Astrocyte of the spinal cord (primary cell): ENCODE measurements around the gene ZNF579.

Source experiments
- DNase-seq: peaks from one replicate; pipeline ENCODE4 v3.0.0; 2011; ENCODE audit warnings: low read depth, low spot score
- H3K4me3 ChIP-seq: 2 replicates; pipeline ENCODE4 v1.5.1; 2011; ENCODE audit warnings: low read depth, mild to moderate bottlenecking, low read length, moderate library complexity
- in situ Hi-C: cut with HindIII; loops from 2 replicates; pipeline ENCODE4 v1.10.0; 2017; ENCODE audit warnings: low sequenced_read_pairs
- TF ChIP-seq, protein P1 (sequence below): IDR thresholded peaks from 2 replicates; pipeline ENCODE4 v1.5.1; 2012; ENCODE audit warnings: low read depth, mild to moderate bottlenecking, low read length, inconsistent platforms

ZNF579 gene

DNA sequence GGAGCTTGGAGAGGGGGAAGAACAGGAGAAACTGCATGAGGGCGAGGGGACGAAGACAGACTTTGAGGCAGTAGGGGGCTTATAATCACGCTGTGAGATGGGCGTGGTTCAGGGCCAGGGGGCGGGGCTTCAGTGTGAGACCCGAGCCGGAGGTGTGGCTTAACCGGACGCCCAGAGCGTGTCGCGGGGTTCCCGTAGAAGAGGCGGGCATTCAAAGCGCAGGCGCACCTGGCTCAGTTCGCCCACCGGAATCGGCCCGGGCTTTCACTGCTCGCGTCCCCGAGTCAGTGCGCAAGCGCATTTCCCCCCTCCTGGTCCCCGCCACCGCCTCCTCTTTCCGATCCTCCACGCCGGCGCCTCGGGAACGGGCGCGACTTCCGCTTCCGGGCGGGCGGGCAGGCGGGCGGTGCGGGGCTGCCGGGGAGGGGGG is 24.6 kb upstream of the ZNF579 start:
- peak; percentile 98 for DNase-seq
- in situ Hi-C loops = no loop called here
- peak overlapping the region; percentile 93 for H3K4me3 ChIP-seq
- TF ChIP-seq, protein P1, sequence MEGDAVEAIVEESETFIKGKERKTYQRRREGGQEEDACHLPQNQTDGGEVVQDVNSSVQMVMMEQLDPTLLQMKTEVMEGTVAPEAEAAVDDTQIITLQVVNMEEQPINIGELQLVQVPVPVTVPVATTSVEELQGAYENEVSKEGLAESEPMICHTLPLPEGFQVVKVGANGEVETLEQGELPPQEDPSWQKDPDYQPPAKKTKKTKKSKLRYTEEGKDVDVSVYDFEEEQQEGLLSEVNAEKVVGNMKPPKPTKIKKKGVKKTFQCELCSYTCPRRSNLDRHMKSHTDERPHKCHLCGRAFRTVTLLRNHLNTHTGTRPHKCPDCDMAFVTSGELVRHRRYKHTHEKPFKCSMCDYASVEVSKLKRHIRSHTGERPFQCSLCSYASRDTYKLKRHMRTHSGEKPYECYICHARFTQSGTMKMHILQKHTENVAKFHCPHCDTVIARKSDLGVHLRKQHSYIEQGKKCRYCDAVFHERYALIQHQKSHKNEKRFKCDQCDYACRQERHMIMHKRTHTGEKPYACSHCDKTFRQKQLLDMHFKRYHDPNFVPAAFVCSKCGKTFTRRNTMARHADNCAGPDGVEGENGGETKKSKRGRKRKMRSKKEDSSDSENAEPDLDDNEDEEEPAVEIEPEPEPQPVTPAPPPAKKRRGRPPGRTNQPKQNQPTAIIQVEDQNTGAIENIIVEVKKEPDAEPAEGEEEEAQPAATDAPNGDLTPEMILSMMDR = no peak

DNA sequence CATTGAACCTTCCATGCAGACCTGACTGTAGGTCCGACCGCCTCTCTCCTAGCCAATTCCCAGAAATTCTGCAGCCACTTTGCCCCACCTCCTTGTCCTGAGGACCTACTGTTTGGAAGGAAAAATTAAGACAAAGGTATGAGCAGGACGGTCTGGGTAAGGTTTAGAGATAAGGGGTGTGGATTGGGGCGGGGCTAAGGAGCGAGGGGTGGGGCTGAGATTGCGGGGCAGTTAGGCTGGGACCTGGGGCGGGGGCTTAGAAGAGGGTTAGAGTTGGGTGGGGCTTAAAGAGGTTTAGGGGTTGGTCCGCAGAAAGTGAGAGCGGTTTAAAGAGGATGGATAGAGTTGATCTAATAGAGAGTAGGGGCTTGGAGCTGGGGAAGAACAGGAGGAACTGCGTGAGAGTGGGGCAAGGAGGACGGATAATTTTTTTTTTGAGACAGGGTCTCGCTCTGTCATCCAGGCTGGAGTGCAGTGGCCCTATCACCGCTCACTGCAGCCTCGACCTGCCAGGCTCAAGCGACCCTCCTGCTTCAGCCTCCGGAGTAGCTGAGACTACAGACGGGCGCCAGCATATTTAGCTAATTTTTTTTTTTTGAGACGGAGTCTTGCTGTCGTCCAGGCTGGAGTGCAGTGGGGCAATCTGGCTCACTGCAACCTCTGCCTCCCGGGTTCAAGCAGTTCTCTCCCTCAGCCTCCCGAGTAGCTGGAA is 23.1 kb upstream of the ZNF579 start:
- no peak overlapping the region for H3K4me3 ChIP-seq
- in situ Hi-C loops = no loop called here
- TF ChIP-seq, protein P1 = no peak
- no peak for DNase-seq

DNA sequence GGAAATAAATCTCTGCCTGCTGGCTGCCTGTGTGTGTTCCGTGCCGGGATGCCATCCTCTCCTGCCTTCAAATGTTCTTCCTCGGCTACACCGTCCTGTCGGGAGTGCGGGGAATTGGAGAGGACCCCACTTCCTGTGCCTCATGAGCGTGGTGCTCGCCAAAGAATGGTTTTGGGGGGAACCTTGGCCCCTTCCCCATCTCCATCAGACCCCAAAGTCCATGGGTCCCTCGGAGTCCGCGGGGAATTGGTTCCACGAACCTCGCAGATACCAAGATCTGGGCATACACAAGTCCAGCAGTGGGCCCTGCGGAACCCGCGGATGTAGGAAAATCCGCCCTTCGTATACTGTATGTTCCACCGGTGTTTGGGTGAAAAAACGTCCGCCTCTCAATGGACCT is 22.5 kb upstream of the ZNF579 start:
- DNase-seq = no peak
- in situ Hi-C loops = no loop called here
- TF ChIP-seq, protein P1 = no peak
- no peak overlapping the region for H3K4me3 ChIP-seq

DNA sequence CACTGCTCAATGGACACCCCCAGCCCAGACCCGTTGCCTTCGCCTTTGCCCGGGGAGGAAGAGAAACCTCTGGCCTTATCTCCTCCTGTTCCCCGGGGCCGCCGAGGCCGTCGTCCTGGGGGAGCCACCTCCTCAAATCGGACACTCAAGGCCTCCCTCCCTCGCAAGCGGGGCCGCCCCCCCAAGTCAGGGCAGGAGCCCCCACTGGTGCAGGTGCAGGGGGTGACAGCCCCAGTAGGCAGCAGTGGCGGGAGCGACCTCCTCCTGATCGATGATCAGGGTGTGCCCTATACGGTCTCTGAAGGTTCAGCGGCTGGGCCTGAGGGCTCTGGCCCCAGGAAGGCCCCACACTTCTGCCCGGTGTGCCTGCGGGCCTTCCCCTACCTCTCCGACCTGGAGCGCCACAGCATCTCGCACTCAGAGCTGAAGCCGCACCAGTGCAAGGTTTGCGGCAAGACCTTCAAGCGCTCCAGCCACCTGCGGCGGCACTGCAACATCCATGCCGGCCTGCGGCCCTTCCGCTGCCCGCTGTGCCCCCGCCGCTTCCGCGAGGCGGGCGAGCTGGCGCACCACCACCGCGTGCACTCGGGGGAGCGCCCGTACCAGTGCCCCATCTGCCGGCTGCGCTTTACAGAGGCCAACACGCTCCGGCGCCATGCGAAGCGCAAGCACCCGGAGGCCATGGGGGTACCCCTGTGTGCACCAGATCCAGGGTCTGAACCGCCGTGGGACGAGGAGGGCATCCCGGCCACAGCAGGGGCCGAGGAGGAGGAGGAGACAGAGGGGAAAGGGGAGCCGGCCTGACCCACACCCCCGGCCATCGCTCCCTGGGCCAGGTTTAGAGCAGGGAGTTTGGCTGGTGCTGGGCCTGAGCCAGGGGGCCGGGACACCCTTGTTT is 21.7 kb upstream of the ZNF579 start:
- H3K4me3 ChIP-seq = no peak overlapping the region
- in situ Hi-C loops = no loop called here
- TF ChIP-seq, protein P1 = no peak
- no peak for DNase-seq

DNA sequence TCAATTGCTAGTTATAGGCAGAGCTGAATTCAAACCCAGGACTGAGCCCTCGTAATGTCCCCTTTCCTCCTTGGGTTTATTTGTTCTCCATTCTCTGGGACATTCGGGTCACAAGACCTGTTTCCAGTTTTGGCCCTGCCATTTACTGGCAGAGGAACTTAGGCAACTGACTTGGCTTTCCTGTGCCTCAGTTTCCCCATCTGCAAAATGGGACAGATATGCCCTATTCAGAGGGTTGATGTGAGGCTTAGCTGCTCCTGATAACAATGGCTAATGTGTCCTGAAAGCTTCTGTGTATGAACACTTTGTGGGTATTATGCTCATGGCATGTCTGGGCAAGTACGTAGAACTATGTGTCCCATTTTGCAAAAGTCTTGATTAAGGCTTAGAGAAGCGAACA is 20.4 kb upstream of the ZNF579 start:
- peak overlapping the region; percentile 84 for H3K4me3 ChIP-seq
- in situ Hi-C loops = no loop called here
- TF ChIP-seq, protein P1 = no peak
- DNase-seq = no peak

DNA sequence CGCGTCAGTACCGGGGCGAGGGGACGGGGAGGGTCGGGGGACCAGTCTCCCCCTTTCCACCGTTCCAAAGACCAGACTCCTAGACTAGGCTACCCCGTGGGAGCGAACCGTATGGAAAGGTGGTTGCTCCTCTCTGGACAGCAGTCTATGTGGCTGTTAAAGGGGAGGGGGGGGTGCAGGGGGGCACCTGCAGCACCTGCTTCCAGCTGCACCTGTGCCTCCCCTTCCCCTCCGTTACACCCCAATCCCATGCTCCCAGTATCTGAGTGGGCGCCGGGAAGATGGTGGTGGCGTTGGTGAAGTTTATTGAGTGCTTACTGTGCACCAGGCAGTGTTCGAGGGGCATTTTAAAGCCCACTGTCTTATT is 20.0 kb upstream of the ZNF579 start:
- no peak for DNase-seq
- in situ Hi-C loops = no loop called here
- TF ChIP-seq, protein P1 = no peak

More for the DNA sequence above, 20.0 kb upstream of the ZNF579 start:
- H3K4me3 ChIP-seq = peak overlapping the region; percentile 84
